ENCODE data around the gene LRRC56.

DNA sequence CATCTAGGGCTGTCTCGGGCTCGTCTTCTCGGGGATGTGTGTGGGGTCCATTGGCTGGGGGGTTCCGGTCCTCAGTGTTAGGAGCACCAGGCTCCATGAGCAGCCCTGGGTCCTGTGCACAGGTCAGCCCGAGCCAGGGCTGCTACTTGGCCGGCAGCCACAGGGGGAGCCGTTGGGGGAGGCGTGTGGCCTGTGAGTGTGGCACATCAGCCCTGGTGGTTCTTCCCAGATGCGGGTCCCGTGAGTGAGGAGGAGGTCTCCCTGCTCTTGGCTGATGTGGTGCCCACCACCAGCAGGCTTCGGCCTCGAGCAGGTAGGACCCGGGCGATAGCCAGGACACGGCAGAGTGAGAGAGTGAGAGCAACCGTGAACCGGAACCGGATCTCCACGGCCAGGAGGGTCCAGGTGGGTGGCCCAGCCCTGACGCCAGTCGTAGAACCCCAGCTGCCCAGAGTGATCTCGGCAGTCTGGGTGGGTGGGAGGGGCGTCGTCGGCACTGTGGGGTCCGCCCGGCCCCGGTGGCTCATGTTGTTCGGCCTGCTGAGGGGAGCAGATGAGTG lies 59.9 kb downstream of the LRRC56 start:
- TF ChIP-seq JAZF1 (CRISPR knock-in tag; IDR thresholded peaks at IDR 0.05), result no peak
- TF ChIP-seq CTCF (IDR thresholded peaks at IDR 0.05), result no peak; the same call in 1 of the 2 replicates
- TF ChIP-seq, protein P1, sequence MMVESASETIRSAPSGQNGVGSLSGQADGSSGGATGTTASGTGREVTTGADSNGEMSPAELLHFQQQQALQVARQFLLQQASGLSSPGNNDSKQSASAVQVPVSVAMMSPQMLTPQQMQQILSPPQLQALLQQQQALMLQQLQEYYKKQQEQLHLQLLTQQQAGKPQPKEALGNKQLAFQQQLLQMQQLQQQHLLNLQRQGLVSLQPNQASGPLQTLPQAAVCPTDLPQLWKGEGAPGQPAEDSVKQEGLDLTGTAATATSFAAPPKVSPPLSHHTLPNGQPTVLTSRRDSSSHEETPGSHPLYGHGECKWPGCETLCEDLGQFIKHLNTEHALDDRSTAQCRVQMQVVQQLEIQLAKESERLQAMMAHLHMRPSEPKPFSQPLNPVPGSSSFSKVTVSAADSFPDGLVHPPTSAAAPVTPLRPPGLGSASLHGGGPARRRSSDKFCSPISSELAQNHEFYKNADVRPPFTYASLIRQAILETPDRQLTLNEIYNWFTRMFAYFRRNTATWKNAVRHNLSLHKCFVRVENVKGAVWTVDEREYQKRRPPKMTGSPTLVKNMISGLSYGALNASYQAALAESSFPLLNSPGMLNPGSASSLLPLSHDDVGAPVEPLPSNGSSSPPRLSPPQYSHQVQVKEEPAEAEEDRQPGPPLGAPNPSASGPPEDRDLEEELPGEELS (CRISPR knock-in tag; IDR thresholded peaks at IDR 0.05), result no peak
- TF ChIP-seq ZNF138 (CRISPR knock-in tag; conservative IDR thresholded peaks at IDR 0.05), result no peak
- TF ChIP-seq GABPB1 (CRISPR knock-in tag; IDR thresholded peaks at IDR 0.05), result no peak
- TF ChIP-seq SOX15 (CRISPR knock-in tag; IDR thresholded peaks at IDR 0.05), result no peak
- TF ChIP-seq ZNF263 (CRISPR knock-in tag; IDR thresholded peaks at IDR 0.05; ENCODE audit: low read depth), result no peak
- no peak for TF ChIP-seq ZBTB43 (CRISPR knock-in tag; IDR thresholded peaks at IDR 0.05)
- no peak for TF ChIP-seq ATF2 (CRISPR knock-in tag; IDR thresholded peaks at IDR 0.05; ENCODE audit: borderline replicate concordance, low read depth)
